ENCODE measurements around the gene PRRT4. TPM values are rescaled to one million over a fixed set of nuclear protein-coding genes. Genes with fewer than 3 reads are reported as not detected.

The PRRT4 gene
- total RNA-seq, 1 donor, result not detected

DNA sequence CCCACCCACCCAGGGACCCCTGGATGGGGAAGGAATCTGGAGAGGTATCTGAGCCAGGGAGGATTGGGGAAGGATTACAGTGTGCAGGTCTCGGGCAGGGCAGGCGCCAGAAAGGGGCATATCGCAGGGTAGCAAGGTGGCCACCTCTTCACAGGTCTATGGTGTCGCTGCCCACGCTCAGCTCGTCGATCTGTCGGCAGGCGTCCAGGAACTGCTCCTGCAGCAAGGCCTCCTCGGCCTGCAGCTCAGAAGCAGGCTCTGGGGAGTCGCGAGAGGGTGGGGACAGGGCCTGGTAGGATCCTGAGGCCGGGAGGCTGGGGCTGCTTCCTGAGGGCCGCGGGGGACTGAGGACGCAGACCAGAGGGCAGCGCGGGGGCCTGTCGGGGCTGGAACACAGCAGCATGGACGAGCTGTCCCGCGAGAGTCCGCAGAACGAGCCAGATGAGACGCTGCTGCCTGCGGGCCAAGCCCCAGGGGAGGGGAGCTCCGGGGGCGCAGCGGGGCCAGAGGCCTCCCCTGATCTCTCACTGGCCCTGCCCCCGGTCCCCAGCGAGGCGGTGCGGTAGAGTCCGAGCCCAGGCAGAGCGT lies 10.7 kb downstream of the PRRT4 start:
- DNase-seq (ENCODE audit: low read depth), result no peak
- TF ChIP-seq, protein P1, sequence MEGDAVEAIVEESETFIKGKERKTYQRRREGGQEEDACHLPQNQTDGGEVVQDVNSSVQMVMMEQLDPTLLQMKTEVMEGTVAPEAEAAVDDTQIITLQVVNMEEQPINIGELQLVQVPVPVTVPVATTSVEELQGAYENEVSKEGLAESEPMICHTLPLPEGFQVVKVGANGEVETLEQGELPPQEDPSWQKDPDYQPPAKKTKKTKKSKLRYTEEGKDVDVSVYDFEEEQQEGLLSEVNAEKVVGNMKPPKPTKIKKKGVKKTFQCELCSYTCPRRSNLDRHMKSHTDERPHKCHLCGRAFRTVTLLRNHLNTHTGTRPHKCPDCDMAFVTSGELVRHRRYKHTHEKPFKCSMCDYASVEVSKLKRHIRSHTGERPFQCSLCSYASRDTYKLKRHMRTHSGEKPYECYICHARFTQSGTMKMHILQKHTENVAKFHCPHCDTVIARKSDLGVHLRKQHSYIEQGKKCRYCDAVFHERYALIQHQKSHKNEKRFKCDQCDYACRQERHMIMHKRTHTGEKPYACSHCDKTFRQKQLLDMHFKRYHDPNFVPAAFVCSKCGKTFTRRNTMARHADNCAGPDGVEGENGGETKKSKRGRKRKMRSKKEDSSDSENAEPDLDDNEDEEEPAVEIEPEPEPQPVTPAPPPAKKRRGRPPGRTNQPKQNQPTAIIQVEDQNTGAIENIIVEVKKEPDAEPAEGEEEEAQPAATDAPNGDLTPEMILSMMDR (IDR thresholded peaks at IDR 0.05; ENCODE audit: insufficient read depth, low read depth, low read length), result no peak
- no peak overlapping the region for H3K4me3 ChIP-seq (ENCODE audit: low read depth, low read length)

GRCh38 chr7:128349466-128349825 lies 12.0 kb downstream of the PRRT4 start:
- no peak for DNase-seq (ENCODE audit: low read depth)
- TF ChIP-seq, protein P1 (IDR thresholded peaks at IDR 0.05; ENCODE audit: insufficient read depth, low read depth, low read length), result no peak

GRCh38 chr7:128347647-128348097 lies 13.8 kb downstream of the PRRT4 start:
- no peak overlapping the region for H3K4me3 ChIP-seq (ENCODE audit: low read depth, low read length)
- DNase-seq (ENCODE audit: low read depth), result peak; percentile 59
- TF ChIP-seq, protein P1 (IDR thresholded peaks at IDR 0.05; ENCODE audit: insufficient read depth, low read depth, low read length), result peak; percentile 83

More at GRCh38 chr7:128349466-128349825, 12.0 kb downstream of the PRRT4 start:
- no peak overlapping the region for H3K4me3 ChIP-seq (ENCODE audit: low read depth, low read length)

GRCh38 chr7:128344431-128344774 lies 17.1 kb downstream of the PRRT4 start:
- DNase-seq (ENCODE audit: low read depth), result no peak
- TF ChIP-seq, protein P1 (IDR thresholded peaks at IDR 0.05; ENCODE audit: insufficient read depth, low read depth, low read length), result no peak
- H3K4me3 ChIP-seq (ENCODE audit: low read depth, low read length), result no peak overlapping the region

DNA sequence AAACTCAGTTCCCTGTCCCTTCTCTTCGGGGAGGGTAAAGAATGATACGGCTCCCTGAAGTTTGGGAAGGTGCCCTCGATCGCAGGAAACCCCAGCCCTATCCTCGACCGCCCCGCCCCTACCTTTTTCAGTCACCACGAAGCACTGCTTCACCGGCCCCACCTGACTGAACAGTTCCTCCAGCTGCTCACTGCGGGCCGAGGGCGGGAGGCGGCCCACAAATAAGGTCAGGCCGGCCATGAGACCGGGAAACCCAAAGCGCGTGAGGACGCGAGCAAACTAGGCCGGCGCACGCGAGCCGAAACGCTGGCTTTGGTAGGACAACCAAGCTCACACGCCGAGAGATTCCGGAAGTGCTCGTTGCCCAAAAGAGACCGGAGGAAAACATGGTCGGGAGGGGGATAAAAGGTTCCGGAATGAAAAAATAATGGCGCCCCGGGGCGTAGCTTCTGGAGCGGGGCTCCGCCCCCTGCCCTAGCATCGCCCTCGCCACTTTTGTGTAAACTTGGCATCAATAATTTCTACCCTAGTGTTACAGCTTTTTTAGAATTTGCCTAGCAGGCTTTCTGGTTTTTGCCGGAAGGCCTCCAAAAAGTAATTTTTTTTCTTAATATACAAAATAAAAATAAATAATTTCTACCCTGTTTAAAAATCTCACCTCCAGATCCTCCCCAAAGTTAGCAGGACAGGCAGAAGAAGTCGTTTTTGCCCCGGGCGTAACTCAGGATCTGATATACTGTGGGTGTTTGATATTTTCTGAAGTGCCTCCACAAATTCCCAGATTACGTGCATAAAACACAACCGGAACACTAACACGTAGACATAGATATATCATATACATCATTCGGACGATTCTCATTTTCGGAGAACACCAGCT lies 17.7 kb downstream of the PRRT4 start, which contains the start of gene RBM28:
RBM28 (minus strand) TSS at position 355 of the 877 bp plus-strand sequence; CDS start at position 240, 115 bp downstream.
- DNase-seq (ENCODE audit: low read depth), result peak; percentile 93
- H3K4me3 ChIP-seq (ENCODE audit: low read depth, low read length), result peak within 1 kb of the TSS; percentile 87
- TF ChIP-seq, protein P1 (IDR thresholded peaks at IDR 0.05; ENCODE audit: insufficient read depth, low read depth, low read length), result no peak

GRCh38 chr7:128341733-128342132 lies 19.8 kb downstream of the PRRT4 start:
- H3K4me3 ChIP-seq (ENCODE audit: low read depth, low read length), result no peak overlapping the region
- TF ChIP-seq, protein P1 (IDR thresholded peaks at IDR 0.05; ENCODE audit: insufficient read depth, low read depth, low read length), result no peak
- no peak for DNase-seq (ENCODE audit: low read depth)

Measured in fibroblast of villous mesenchyme (primary cell).